Stimulated activated effector memory CD8-positive, alpha-beta T cell treated with anti-CD3 and anti-CD28 coated beads, Interleukin-12 subunit alpha, Interleukin-12 subunit beta, amount 100 ng/mL, for 72 hours (primary cell): ENCODE measurements around the gene C10orf90.

Source experiments
- ATAC-seq: fragments of 150-1000 bp; cut with Tn5 transposase; 2 replicates; pipeline ENCODE4 v1.10.0; 2021
- DNase-seq, 2 donors: peaks; one replicate each; pipeline ENCODE4 v3.0.0; 2021 to 2022; ENCODE audit warnings: low spot score in 2 of 2
- H3K27ac Mint-ChIP-seq: one replicate; pipeline ENCODE4 v1.8.0; 2022; ENCODE audit warnings: mild to moderate bottlenecking, mixed read lengths
- H3K36me3 Mint-ChIP-seq: one replicate; pipeline ENCODE4 v1.8.0; 2022; ENCODE audit warnings: mild to moderate bottlenecking, mixed read lengths
- H3K4me1 Mint-ChIP-seq: one replicate; pipeline ENCODE4 v1.8.0; 2022; ENCODE audit warnings: mixed read lengths
- H3K4me3 Mint-ChIP-seq: one replicate; pipeline ENCODE4 v1.8.0; 2022; ENCODE audit warnings: mild to moderate bottlenecking, mixed read lengths
- H3K9me3 Mint-ChIP-seq: one replicate; pipeline ENCODE4 v1.8.0; 2022; ENCODE audit warnings: mixed read lengths

The C10orf90 gene

GRCh38 chr10:126504063-126504760, 166.3 kb downstream of the C10orf90 start:
- Mint-ChIP-seq H3K9me3 (peaks cover 2% of the 10 kb centered on the region), H3K4me1 (peaks cover 5% of the 10 kb centered on the region), H3K4me3 (no peak overlapping the region), H3K27ac (no peak overlapping the region), H3K36me3 (no peaks in the 10 kb centered on the region)
- peak in 1 of 2 donors; percentile 9 for DNase-seq
- peak; percentile 69 for ATAC-seq

DNA sequence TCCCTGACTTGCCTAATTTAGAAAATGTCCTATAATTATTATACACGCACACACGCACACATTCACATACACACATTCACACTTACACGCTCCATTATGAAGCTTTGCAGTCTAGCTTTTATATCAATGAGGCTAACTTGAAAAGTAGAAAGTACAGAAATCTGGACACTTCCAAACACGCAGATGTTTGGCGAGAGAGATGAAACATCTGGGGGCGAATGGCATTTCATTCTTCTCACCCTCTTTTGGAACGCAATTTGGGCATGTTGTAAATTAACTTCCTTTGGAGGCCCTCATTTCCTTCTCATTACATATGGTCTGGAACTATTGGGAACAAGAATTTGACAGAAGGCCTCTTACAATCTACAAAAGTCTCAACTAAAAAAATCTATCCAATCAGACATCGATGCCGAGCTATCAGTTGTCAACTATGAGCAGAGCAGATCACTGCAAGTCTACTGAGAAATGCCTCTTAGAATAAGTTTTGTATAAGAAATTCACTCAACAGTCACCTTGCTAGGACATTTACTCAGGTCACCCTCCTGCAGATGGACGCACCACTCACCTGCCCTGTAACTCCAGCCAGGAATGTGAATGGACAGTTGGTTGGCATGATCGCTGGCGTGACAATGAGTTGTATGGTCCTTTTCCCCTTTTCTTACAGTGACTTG, 167.0 kb downstream of the C10orf90 start:
- ATAC-seq (no peak), DNase-seq (no peak)
- no peak overlapping the region for H3K27ac Mint-ChIP-seq
- no peak overlapping the region for H3K4me3 Mint-ChIP-seq
- H3K36me3 Mint-ChIP-seq: no peaks in the 10 kb centered on the region
- peaks cover 2% of the 10 kb centered on the region for H3K9me3 Mint-ChIP-seq
- H3K4me1 Mint-ChIP-seq: peaks cover 5% of the 10 kb centered on the region

GRCh38 chr10:126502441-126502840, 168.1 kb downstream of the C10orf90 start:
- ATAC-seq: no peak
- peaks cover 5% of the 10 kb centered on the region for H3K4me1 Mint-ChIP-seq
- no peaks in the 10 kb centered on the region for H3K9me3 Mint-ChIP-seq

GRCh38 chr10:126501828-126502227, 168.7 kb downstream of the C10orf90 start:
- Mint-ChIP-seq H3K9me3 (no peaks in the 10 kb centered on the region), H3K36me3 (no peaks in the 10 kb centered on the region), H3K4me1 (peaks cover 10% of the 10 kb centered on the region), H3K27ac (no peak overlapping the region), H3K4me3 (no peak overlapping the region)
- ATAC-seq (no peak), DNase-seq (no peak)

More at GRCh38 chr10:126502441-126502840, 168.1 kb downstream of the C10orf90 start:
- H3K36me3 Mint-ChIP-seq: no peaks in the 10 kb centered on the region
- no peak overlapping the region for H3K27ac Mint-ChIP-seq
- H3K4me3 Mint-ChIP-seq: no peak overlapping the region
- DNase-seq: no peak

GRCh38 chr10:126500866-126501265, 169.6 kb downstream of the C10orf90 start:
- Mint-ChIP-seq H3K9me3 (no peaks in the 10 kb centered on the region), H3K27ac (no peak overlapping the region), H3K4me3 (no peak overlapping the region), H3K36me3 (no peaks in the 10 kb centered on the region), H3K4me1 (peaks cover 12% of the 10 kb centered on the region)
- DNase-seq (no peak), ATAC-seq (no peak)

DNA sequence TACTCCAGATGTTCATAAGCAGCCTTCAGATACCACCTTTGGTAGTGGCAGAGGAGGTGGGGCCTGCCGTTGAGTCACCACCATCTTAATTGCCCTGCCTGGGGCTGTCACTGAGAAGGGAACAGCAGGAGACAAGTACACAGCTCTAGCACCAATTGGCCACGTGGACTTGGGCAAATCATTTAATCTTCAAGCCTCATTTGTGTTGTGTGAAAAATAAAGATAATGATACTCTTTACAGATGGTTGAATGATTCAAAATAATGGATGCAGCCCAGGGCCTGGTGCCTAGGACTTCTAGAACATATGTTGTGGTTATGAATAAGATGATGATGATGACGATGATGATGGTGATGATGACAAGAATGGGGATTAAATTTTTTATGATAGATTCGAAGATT, 170.3 kb downstream of the C10orf90 start:
- no peaks in the 10 kb centered on the region for H3K9me3 Mint-ChIP-seq
- no peak overlapping the region for H3K4me3 Mint-ChIP-seq
- no peaks in the 10 kb centered on the region for H3K36me3 Mint-ChIP-seq
- H3K4me1 Mint-ChIP-seq: peaks cover 12% of the 10 kb centered on the region
- no peak overlapping the region for H3K27ac Mint-ChIP-seq
- ATAC-seq (no peak), DNase-seq (no peak)

DNA sequence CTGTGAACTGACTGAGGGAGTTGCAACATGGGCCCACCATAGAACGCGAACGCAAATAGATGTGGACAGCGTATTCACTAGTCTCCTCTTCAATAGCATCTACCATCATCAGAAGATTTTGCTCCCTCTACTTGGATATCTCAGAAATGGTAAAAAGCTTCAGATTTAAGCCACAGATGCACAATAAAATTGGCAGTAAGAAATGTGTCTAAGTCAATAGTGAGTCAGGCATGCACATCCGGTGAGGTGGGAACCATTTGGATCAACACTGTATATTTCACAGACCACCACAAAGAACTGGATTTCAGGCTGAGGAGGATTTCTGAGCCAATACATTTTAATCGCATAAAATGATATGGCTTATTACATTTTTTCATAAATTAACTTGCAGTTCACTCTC, 170.7 kb downstream of the C10orf90 start:
- DNase-seq (no peak), ATAC-seq (no peak)
- Mint-ChIP-seq H3K4me3 (no peak overlapping the region), H3K27ac (no peak overlapping the region), H3K4me1 (peaks cover 12% of the 10 kb centered on the region), H3K9me3 (no peaks in the 10 kb centered on the region), H3K36me3 (no peaks in the 10 kb centered on the region)

DNA sequence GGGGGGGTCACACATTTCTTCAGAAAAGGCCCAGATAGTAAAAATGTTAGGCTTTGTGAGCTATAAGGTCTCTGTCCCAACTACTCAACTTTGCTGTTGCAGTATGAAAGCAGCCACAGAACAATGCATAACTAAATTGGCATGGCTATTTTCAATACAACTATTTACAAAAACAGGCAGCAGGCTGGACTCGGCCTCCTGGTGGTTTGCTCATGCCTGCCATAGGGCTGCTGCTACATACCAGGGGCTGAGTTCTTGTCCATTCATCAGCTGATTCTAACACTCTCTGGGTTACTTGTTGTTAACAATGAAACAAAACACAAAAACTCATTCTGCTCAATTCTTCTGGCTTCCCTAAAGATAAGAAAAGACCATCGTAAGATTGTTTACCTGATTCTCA, 172.8 kb downstream of the C10orf90 start:
- Mint-ChIP-seq H3K36me3 (no peaks in the 10 kb centered on the region), H3K4me1 (peaks cover 7% of the 10 kb centered on the region), H3K27ac (peak overlapping the region; percentile 72), H3K9me3 (no peaks in the 10 kb centered on the region), H3K4me3 (peak overlapping the region; percentile 7)
- DNase-seq: no peak
- ATAC-seq: no peak

DNA sequence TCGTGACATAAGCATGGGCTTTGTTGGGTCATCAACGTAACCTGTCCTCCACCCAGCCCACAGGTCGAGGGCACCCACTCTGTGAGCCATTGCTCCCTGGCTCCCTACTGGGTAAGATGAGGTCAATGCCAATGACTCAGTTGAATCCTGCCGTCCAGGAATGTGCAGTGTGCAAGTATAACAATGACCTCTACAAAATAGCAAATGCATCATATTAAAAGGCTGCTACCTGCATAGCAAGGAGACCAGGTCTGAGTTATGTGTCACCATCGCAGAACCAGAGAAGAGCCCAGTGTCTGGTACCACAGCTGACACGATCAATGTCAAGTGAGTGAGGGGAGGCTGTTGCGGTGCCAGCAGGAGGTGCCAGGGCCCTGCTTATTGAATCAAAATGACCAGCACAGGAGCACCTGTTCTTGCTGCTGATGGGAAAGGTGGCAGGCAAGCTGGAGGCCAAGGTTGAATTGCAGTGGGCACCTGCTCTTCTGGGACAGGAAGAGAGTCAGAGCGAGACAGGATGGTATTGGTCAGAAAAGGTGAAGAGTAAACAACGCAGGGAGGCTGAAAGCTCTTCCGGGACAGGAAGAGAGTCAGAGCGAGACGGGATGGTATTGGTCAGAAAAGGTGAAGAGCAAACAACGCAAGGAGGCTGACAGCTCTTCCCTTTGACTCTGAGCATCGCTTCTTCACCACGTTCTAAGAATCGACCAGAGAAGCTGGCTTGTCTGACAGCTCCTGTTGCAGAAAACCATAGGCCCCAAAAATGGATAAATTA, 173.5 kb downstream of the C10orf90 start:
- DNase-seq: no peak
- Mint-ChIP-seq H3K4me1 (peaks cover 7% of the 10 kb centered on the region), H3K36me3 (no peaks in the 10 kb centered on the region), H3K4me3 (peak overlapping the region; percentile 7), H3K27ac (peak overlapping the region; percentile 72), H3K9me3 (no peaks in the 10 kb centered on the region)
- peak; percentile 88 for ATAC-seq

DNA sequence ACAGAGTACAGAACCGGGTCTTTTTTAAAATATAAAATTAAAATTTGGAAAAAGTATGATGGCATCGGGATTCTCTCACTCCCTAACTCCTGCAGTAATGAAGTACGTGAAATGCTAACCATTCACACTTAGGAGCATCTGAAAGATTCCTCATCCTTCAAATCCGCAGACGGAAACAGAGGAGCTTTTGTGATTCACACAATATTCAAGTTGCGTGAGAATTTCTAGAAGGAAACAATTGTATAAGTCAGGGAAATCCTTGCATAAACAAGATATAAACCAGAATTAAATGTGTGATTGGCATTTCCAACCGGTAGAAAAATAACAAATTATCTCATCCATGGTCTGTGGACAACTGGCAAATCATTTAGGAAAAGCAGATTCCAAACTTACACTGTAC, 179.0 kb downstream of the C10orf90 start:
- ATAC-seq: no peak
- H3K9me3 Mint-ChIP-seq: peaks cover 8% of the 10 kb centered on the region
- no peak for DNase-seq
- H3K27ac Mint-ChIP-seq: no peak overlapping the region
- H3K4me3 Mint-ChIP-seq: no peak overlapping the region
- H3K36me3 Mint-ChIP-seq: no peaks in the 10 kb centered on the region
- H3K4me1 Mint-ChIP-seq: no peaks in the 10 kb centered on the region

GRCh38 chr10:126481181-126481580, 189.3 kb downstream of the C10orf90 start:
- ATAC-seq (no peak), DNase-seq (no peak)
- Mint-ChIP-seq H3K27ac (no peak overlapping the region), H3K36me3 (no peaks in the 10 kb centered on the region), H3K4me1 (peaks cover 15% of the 10 kb centered on the region), H3K9me3 (peaks cover 8% of the 10 kb centered on the region), H3K4me3 (no peak overlapping the region)

DNA sequence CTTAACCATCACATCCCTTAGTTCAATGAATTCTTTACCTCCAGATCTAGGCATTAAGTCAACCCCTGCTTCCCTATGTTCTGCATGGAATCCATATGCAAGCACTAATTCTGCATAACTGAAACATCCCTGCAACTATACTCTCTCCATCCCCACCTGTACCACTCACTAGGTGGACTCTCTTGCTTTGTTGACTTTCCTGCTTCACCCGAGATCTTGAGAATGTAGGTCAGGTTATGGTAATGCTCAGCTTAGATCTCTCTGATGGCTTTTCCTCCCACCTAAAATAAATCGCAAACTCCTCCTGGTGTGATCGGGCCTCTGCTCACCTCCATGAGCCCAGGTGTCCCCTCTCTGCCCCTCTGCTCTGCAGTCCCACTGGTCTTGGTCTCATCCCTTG, 189.8 kb downstream of the C10orf90 start:
- Mint-ChIP-seq H3K36me3 (no peaks in the 10 kb centered on the region), H3K4me3 (no peak overlapping the region), H3K4me1 (peaks cover 15% of the 10 kb centered on the region), H3K9me3 (peaks cover 8% of the 10 kb centered on the region), H3K27ac (no peak overlapping the region)
- DNase-seq: no peak
- ATAC-seq: no peak

DNA sequence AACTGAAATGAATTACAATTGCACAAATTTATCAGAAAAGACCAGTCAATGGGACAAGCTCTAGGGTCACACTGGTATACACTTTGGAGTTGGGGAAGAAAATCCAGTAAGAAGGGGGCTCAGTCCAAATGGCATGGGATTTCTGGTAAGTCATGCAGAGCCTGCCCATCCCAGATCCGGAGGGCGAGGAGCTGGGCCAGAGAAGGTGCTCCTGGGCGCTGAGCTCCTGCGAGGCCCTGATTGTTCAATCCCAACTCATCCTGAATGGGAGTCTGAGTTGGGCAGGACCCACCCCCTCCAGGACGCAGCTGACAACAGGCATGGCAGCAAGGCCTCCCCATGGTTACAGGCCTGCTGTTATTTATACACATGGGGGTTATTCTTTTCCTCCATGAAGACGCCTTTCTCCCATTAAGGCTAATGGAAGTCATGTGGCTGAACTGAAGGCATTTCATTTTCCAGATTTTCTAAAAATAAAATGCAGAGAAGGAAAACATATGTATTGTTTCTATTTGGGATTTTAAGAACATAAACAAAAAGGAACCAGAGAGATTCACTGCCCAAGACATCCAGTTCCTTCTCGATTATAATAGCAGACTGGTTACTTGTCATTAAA, 191.1 kb downstream of the C10orf90 start:
- H3K4me1 Mint-ChIP-seq: peaks cover 15% of the 10 kb centered on the region
- ATAC-seq: no peak
- H3K4me3 Mint-ChIP-seq: no peak overlapping the region
- H3K36me3 Mint-ChIP-seq: no peaks in the 10 kb centered on the region
- no peak overlapping the region for H3K27ac Mint-ChIP-seq
- H3K9me3 Mint-ChIP-seq: peaks cover 8% of the 10 kb centered on the region
- no peak for DNase-seq

DNA sequence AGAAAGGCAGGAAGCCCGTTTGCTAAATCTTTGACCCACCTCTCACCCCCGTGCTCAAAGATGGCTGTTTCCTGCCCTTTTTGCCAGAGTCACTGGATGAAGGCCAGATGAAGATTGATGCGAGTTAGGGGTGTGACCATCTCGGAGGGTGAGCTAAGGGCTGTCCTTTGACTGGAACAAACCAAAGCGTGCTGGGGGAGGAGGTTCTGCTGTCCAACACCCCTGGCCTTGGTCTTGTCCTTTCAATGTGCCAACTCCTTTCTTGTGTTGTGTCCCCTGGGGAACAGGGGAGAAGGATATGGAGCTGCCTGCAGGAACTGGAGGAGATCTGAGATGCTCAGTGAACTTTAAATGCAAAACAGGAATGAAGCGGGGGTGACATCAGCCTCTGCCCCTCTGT, 191.9 kb downstream of the C10orf90 start:
- ATAC-seq (no peak), DNase-seq (no peak)
- Mint-ChIP-seq H3K4me3 (no peak overlapping the region), H3K27ac (no peak overlapping the region), H3K4me1 (peaks cover 15% of the 10 kb centered on the region), H3K36me3 (no peaks in the 10 kb centered on the region), H3K9me3 (peaks cover 8% of the 10 kb centered on the region)

DNA sequence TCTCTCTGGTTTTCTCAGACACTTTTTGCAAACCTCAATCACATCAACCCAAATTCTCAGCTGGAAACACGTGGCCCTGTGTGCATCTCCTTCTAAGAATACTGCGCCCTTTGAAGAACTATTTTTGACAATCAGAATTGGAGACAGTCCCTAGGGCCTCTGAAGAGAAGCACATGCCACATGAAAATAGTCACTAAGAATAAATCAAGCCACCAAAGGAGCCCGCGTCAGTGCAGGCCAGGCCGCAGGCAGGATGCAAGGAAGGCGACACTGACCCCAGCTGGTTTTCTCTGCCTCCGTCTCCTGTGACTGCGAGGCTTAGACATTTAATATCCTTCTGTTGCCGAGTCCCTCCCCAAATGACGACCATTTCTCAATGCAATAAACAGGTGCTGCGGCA, 194.2 kb downstream of the C10orf90 start:
- Mint-ChIP-seq H3K4me1 (peaks cover 16% of the 10 kb centered on the region), H3K27ac (no peak overlapping the region), H3K36me3 (no peaks in the 10 kb centered on the region), H3K4me3 (no peak overlapping the region), H3K9me3 (peaks cover 9% of the 10 kb centered on the region)
- ATAC-seq (no peak), DNase-seq (no peak)
